Stimulated activated CD4-positive, alpha-beta T cell treated with anti-CD3 and anti-CD28 coated beads, Interleukin-15, amount 100 ng/mL, for 24 hours (primary cell): ENCODE data around the gene SETD5.

Experiments
- DNase-seq: peaks from one replicate; pipeline ENCODE4 v3.0.0-alpha.2; 2020

The SETD5 gene

GRCh38 chr3:9397332-9397905, at the start of gene SETD5:
Gene SETD5 (plus strand): TSS chr3:9397615. CDS start chr3:9428939, 31,324 bp downstream.
- peak; percentile 99 for DNase-seq

GRCh38 chr3:9347887-9348286, 49.5 kb upstream of the SETD5 start:
- no peak for DNase-seq

GRCh38 chr3:9349321-9350117, 47.9 kb upstream of the SETD5 start:
- DNase-seq = no peak

- no peak for DNase-seq
Measured at GRCh38 chr3:9351709-9352126, 45.7 kb upstream of the SETD5 start.

GRCh38 chr3:9352917-9353752, 44.3 kb upstream of the SETD5 start:
- peak; percentile 59 for DNase-seq

GRCh38 chr3:9361691-9362388, 35.6 kb upstream of the SETD5 start:
- DNase-seq = no peak

GRCh38 chr3:9362731-9363530, 34.5 kb upstream of the SETD5 start, which contains the start of gene THUMPD3:
Gene THUMPD3 (plus strand): TSS chr3:9363054. CDS start chr3:9365069, 2,015 bp downstream.
- peak; percentile 96 for DNase-seq

GRCh38 chr3:9369508-9369907, 27.9 kb upstream of the SETD5 start:
- DNase-seq = no peak

- no peak for DNase-seq
Measured at GRCh38 chr3:9373465-9373864, 23.9 kb upstream of the SETD5 start.

- no peak for DNase-seq
Measured at GRCh38 chr3:9377981-9378380, 19.4 kb upstream of the SETD5 start.

GRCh38 chr3:9379327-9379726, 18.1 kb upstream of the SETD5 start:
- DNase-seq = no peak

- no peak for DNase-seq
Measured at GRCh38 chr3:9380014-9380413, 17.4 kb upstream of the SETD5 start.

GRCh38 chr3:9384141-9384828, 13.1 kb upstream of the SETD5 start:
- DNase-seq = no peak

GRCh38 chr3:9385187-9386077, 12.0 kb upstream of the SETD5 start:
- no peak for DNase-seq

GRCh38 chr3:9386078-9386459, 11.3 kb upstream of the SETD5 start:
- no peak for DNase-seq

- no peak for DNase-seq
Measured at GRCh38 chr3:9386501-9387321, 10.7 kb upstream of the SETD5 start.

- DNase-seq = no peak
Measured at GRCh38 chr3:9387322-9387655, 10.1 kb upstream of the SETD5 start.

- no peak for DNase-seq
Measured at GRCh38 chr3:9388142-9388541, 9.3 kb upstream of the SETD5 start.

GRCh38 chr3:9388562-9389272, 8.7 kb upstream of the SETD5 start:
- no peak for DNase-seq
